K562 (cell line): ENCODE data around the gene PPP1R9A. TPM values are rescaled to one million over a fixed set of nuclear protein-coding genes. Genes with fewer than 3 reads are reported as not detected.

Experiments
- ATAC-seq: fragments of 200-7000 bp; cut with Tn5 transposase; 3 replicates; pipeline ENCODE4 v1.9.1; 2020; ENCODE audit warnings: moderate library complexity
- BruUV-seq: library from RNA; stranded (reverse); fragments of 400-500 nt; replicated peaks from 2 replicates; lab custom pipeline; 2021; lab: Mats Ljungman, UMichigan
- CTCF ChIA-PET: fragments of 300-600 bp; formaldehyde crosslinking; extraction: SDS; loops from one replicate; lab custom pipeline; 2021; ENCODE audit warnings: low intra/inter-chr PET ratio; lab: Yijun Ruan, JAX
- POLR2A ChIA-PET: fragments of 300-600, 350-650 bp; sonication (Branson Sonifier 250); formaldehyde crosslinking; extraction: SDS; loops from one replicate; lab custom pipeline; 2021; ENCODE audit warnings: antibody characterized with exemption, inconsistent platforms; lab: Yijun Ruan, JAX
- DNase-seq, 4 experiments: peaks; one replicate each; pipeline versions ENCODE4 v3.0.0 to v3.0.0-alpha.2; 2011 to 2018; ENCODE audit warnings: low spot score in 3 of 4, mixed read lengths in 3 of 4; ENCODE audit errors: extremely low read depth in 1 of 4
- FAIRE-seq: peaks from 2 replicates; lab custom pipeline; 2011; peaks lifted over from hg19 to GRCh38; lab: Jason Lieb, UNC
- H2AFZ ChIP-seq: 2 replicates; pipeline ENCODE4 v1.6.0; 2011; ENCODE audit warnings: low read depth, low read length, control low read depth, inconsistent platforms
- H3K27ac ChIP-seq: fragments of 200-600 bp; 3 replicates; pipeline ENCODE4 v1.8.0; 2011; ENCODE audit warnings: low read depth, mild to moderate bottlenecking, control low read depth, inconsistent platforms, low read length, moderate library complexity, mixed read lengths; ENCODE audit errors: extremely low read depth
- H3K27me3 ChIP-seq, 2 experiments: fragments of 300-600 bp in 1 of 2; 2 replicates in 1 of 2; 3 replicates in 1 of 2; pipeline versions ENCODE4 v1.6.0 to v1.8.0; 2011; ENCODE audit warnings: inconsistent platforms in 2 of 2, low read length in 2 of 2, mild to moderate bottlenecking in 1 of 2, mixed read lengths in 1 of 2, moderate library complexity in 1 of 2; ENCODE audit not compliant: control insufficient read depth in 2 of 2, insufficient read depth in 2 of 2
- H3K36me3 ChIP-seq: fragments of 300-600 bp; 3 replicates; pipeline ENCODE4 v1.8.0; 2011; ENCODE audit warnings: mild to moderate bottlenecking, low read length, inconsistent platforms; ENCODE audit not compliant: control insufficient read depth, insufficient read depth
- H3K4me1 ChIP-seq, 2 experiments: fragments of 200-600 bp in 1 of 2; replicated peaks in 1 of 2; 2 replicates in 1 of 2; 3 replicates in 1 of 2; pipeline versions ENCODE4 v1.5.1 to v1.8.0; 2011; ENCODE audit warnings: inconsistent platforms in 2 of 2, low read length in 2 of 2, mild to moderate bottlenecking in 1 of 2, mixed read lengths in 1 of 2, moderate library complexity in 1 of 2; ENCODE audit not compliant: control insufficient read depth in 2 of 2, insufficient read depth in 2 of 2
- H3K4me2 ChIP-seq: 2 replicates; pipeline ENCODE4 v1.6.1; 2011; ENCODE audit warnings: low read length, control low read depth, inconsistent platforms, mixed read lengths; ENCODE audit not compliant: insufficient read depth
- H3K4me3 ChIP-seq: fragments of 200-600 bp; sonication (generic), shearing (Covaris generic); 2 replicates; pipeline ENCODE4 v1.5.1; 2016; ENCODE audit warnings: control low read depth, inconsistent platforms
- H3K79me2 ChIP-seq: fragments of 200-600 bp; 3 replicates; pipeline ENCODE4 v1.8.0; 2011; ENCODE audit warnings: low read length, inconsistent platforms; ENCODE audit not compliant: control insufficient read depth, insufficient read depth
- H3K9ac ChIP-seq, 2 experiments: 2 replicates each; pipeline versions ENCODE4 v1.6.0 to v1.6.1; 2011; ENCODE audit warnings: low read depth in 2 of 2, low read length in 2 of 2, control low read depth in 1 of 2, inconsistent platforms in 1 of 2, mild to moderate bottlenecking in 1 of 2, mixed read lengths in 1 of 2; ENCODE audit not compliant: insufficient read depth in 1 of 2
- H3K9me1 ChIP-seq: one replicate; pipeline ENCODE4 v1.6.0; 2011; ENCODE audit warnings: inconsistent platforms, mild to moderate bottlenecking, low read length, moderate library complexity; ENCODE audit not compliant: control insufficient read depth, insufficient read depth
- H3K9me3 ChIP-seq: replicated peaks from 2 replicates; pipeline ENCODE4 v1.5.1; 2011; ENCODE audit warnings: low read depth, low read length, inconsistent platforms; ENCODE audit not compliant: control insufficient read depth, insufficient read depth
- H4K20me1 ChIP-seq: replicated peaks from 2 replicates; pipeline ENCODE4 v1.6.1; 2011; ENCODE audit warnings: low read length, inconsistent platforms, mixed read lengths; ENCODE audit not compliant: control insufficient read depth, insufficient read depth
- ARNT ChIP-seq, 2 experiments: fragments of 450-650 bp; IDR thresholded peaks; 2 replicates each; pipeline ENCODE4 v1.6.1; 2016; ENCODE audit warnings: mild to moderate bottlenecking in 1 of 2
- CBX2 ChIP-seq: fragments of 200-600 bp; sonication (generic); IDR thresholded peaks from one replicate; pipeline ENCODE4 v1.6.1; 2012; ENCODE audit warnings: mild to moderate bottlenecking, low read length, inconsistent platforms; ENCODE audit not compliant: insufficient read depth, poor library complexity, severe bottlenecking
- DACH1 ChIP-seq: fragments of 450-650 bp; IDR thresholded peaks from 2 replicates; pipeline ENCODE4 v1.6.1; 2018; ENCODE audit not compliant: partially characterized antibody
- GATAD2B ChIP-seq: fragments of 450-650 bp; IDR thresholded peaks from 2 replicates; pipeline ENCODE4 v1.6.1; 2017; ENCODE audit warnings: mild to moderate bottlenecking, borderline replicate concordance
- GTF2E2 ChIP-seq: fragments of 200-800 bp; sonication (Bioruptor generic); IDR thresholded peaks from 2 replicates; pipeline ENCODE4 v1.6.1; 2016; ENCODE audit warnings: missing genetic modification characterization, missing compliant biosample characterization
- HEY1 ChIP-seq: fragments of 250-450 bp; sonication (Bioruptor Pico); IDR thresholded peaks from 2 replicates; pipeline ENCODE4 v1.5.0; 2020; ENCODE audit warnings: mild to moderate bottlenecking, moderate library complexity, borderline replicate concordance
- JUND ChIP-seq, 2 experiments: IDR thresholded peaks; 2 replicates in 1 of 2; 3 replicates in 1 of 2; pipeline ENCODE4 v1.6.1; 2011; ENCODE audit warnings: borderline replicate concordance in 2 of 2, low read depth in 2 of 2, low read length in 2 of 2, improper control_type of control experiment in 1 of 2, missing biosample characterization in 1 of 2, missing genetic modification characterization in 1 of 2, missing genetic modification reagents in 1 of 2
- KAT7 ChIP-seq: sonication (generic); formaldehyde crosslinking; IDR thresholded peaks from 2 replicates; pipeline ENCODE4 v1.8.0; 2022; ENCODE audit warnings: missing genetic modification reagents, mild to moderate bottlenecking, borderline replicate concordance
- KHSRP ChIP-seq: fragments of 450-650 bp; IDR thresholded peaks from 2 replicates; pipeline ENCODE4 v1.6.1; 2017
- MYC ChIP-seq, 2 experiments: fragments of 250-450 bp in 1 of 2; sonication (Bioruptor Pico) in 1 of 2; IDR thresholded peaks; 2 replicates each; pipeline versions ENCODE4 v1.5.1 to v1.6.1; 2012 to 2021; ENCODE audit warnings: low read depth in 2 of 2, borderline replicate concordance in 1 of 2, improper control_type of control experiment in 1 of 2, low read length in 1 of 2, mild to moderate bottlenecking in 1 of 2, moderate library complexity in 1 of 2
- SRSF7 ChIP-seq: fragments of 200-400 bp; formaldehyde crosslinking; optimal IDR thresholded peaks from 2 replicates; pipeline ENCODE3; 2017; ENCODE audit warnings: mild to moderate bottlenecking, low read depth, low read length
- TAL1 ChIP-seq: fragments of 450-650 bp; IDR thresholded peaks from 2 replicates; pipeline ENCODE4 v1.6.1; 2016; ENCODE audit warnings: mild to moderate bottlenecking
- ZC3H11A ChIP-seq: IDR thresholded peaks from 2 replicates; pipeline ENCODE4 v1.6.1; 2012; ENCODE audit warnings: low read depth, low read length, improper control_type of control experiment
- ZFP36 ChIP-seq: fragments of 150-350 bp; IDR thresholded peaks from 2 replicates; pipeline ENCODE4 v1.6.1; 2018; ENCODE audit warnings: low read length, low read depth; ENCODE audit not compliant: partially characterized antibody
- ZNF316 ChIP-seq: fragments of 450-650 bp; IDR thresholded peaks from 2 replicates; pipeline ENCODE4 v1.6.1; 2016
- WGBS: fragments of 100-300 bp; shearing (Covaris generic); methylation state at CpG from one replicate; pipeline ENCODE4 v1.1.6; 2016; ENCODE audit warnings: low coverage, mixed read lengths; ENCODE audit not compliant: insufficient coverage; ENCODE audit errors: missing lambda C conversion rate; 5-methylcytosine and 5-hydroxymethylcytosine counted together
- in situ Hi-C: fragments of 300-500 bp; cut with MboI; formaldehyde crosslinking; loops from 4 replicates; pipeline ENCODE4 v1.15.0; 2018; ENCODE audit warnings: inconsistent platforms, mixed read lengths
- intact Hi-C: fragments of 100-400 bp; cut with micrococcal nuclease; formaldehyde crosslinking; loops from 2 replicates; pipeline ENCODE4 v1.14.2; 2022
- polyA plus RNA-seq, 8 experiments: library from polyadenylated mRNA; depleted of rRNA in 4 of 8; stranded (reverse) in 5 of 8; unstranded in 3 of 8; fragments of >200 nt; fragmentation: Nextera tagmentation in 2 of 8; fragmentation: Illumina TruSeq in 1 of 8; extraction: Ambion mirVana in 2 of 8; extraction: Trizol in 1 of 8; gene quantifications; 2 replicates each; pipeline versions ENCODE4 v1.2.1 to v1.2.3, GENCODE V29; 2011 to 2014; ENCODE audit warnings: inconsistent platforms in 1 of 8, missing spikeins in 1 of 8
- total RNA-seq, 7 experiments: library from RNA; depleted of rRNA in 6 of 7; stranded (reverse); fragments of >200 nt in 6 of 7; fragmentation: Illumina TruSeq in 2 of 7; extraction: Trizol in 2 of 7; gene quantifications; 2 replicates each; pipeline versions ENCODE4 v1.2.1 to v1.2.3, GENCODE V29; 2011 to 2021; ENCODE audit warnings: low replicate concordance in 1 of 7
- TF ChIP-seq, protein P1 (sequence below): fragments of 250-450 bp; sonication (Bioruptor Pico); IDR thresholded peaks from 2 replicates; pipeline ENCODE4 v1.4.0; 2020; ENCODE audit warnings: mild to moderate bottlenecking, moderate library complexity, borderline replicate concordance
- TF ChIP-seq, protein P2 (sequence below), 3 experiments: fragments of 200-800 bp in 1 of 3; fragments of 250-450 bp in 1 of 3; fragments of 450-650 bp in 1 of 3; sonication (Bioruptor Pico) in 1 of 3; sonication (Bioruptor generic) in 1 of 3; formaldehyde crosslinking in 1 of 3; IDR thresholded peaks; 2 replicates each; pipeline versions ENCODE4 v1.6.1 to v1.8.0; 2016 to 2022; ENCODE audit warnings: mild to moderate bottlenecking in 2 of 3, missing genetic modification characterization in 2 of 3, missing compliant biosample characterization in 1 of 3, moderate library complexity in 1 of 3

Gene PPP1R9A
- total and polyA plus RNA-seq, 9 of the 15 experiments (the other 6 are each of a cell fraction or from before 2014, with no cell fraction given) = 0.24 TPM; not detected in 8

DNA sequence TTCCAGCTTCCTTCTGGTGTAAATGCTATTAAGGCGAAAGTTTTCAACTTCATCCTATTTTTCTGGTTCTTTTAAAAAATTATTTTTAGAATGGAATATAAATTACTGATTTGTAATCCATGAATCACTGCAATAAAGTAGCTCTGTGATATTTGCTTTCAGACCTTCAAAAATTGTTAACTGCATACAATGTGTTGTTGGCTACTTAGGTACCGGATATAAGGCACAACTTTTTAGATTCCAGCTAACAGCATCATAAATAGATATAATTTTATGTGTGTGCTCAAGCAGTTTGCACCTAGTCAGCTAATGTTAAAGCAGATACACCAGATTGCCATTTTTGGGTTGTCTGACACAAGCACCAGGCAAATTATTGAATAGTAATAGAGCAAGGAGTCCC lies 358.2 kb downstream of the PPP1R9A start:
- Histone ChIP-seq H3K79me2 (no peaks in the 10 kb centered on the region), H2AFZ (no peak overlapping the region), H3K27ac (no peak overlapping the region), H3K9me3 (no peaks in the 10 kb centered on the region), H3K9me1 (no peaks in the 10 kb centered on the region), H4K20me1 (no peaks in the 10 kb centered on the region), H3K4me3 (no peak overlapping the region), H3K9ac (no peak overlapping the region), H3K4me2 (no peak overlapping the region), H3K36me3 (no peaks in the 10 kb centered on the region), H3K27me3 (no peaks in the 10 kb centered on the region), H3K4me1 (no peaks in the 10 kb centered on the region; a peak in 1 of 5 replicates)
- in situ Hi-C loops (no loop called here), intact Hi-C loops (no loop called here)
- FAIRE-seq (no peak), ATAC-seq (no peak), DNase-seq (no peak)
- BruUV-seq = no TSS peak
- WGBS = 0% methylated on average over 2 of the region's 2 CpGs
- POLR2A ChIA-PET = interaction anchor here (0.7 to 0.9 kb wide), 2 partner anchors 12 to 178 kb away, joined by 3 to 4 read pairs; no protein-coding TSS in a partner anchor
- CTCF ChIA-PET = no interaction called here
- no peak for TF ChIP-seq HEY1
- no peak for TF ChIP-seq JUND (IDR thresholded peaks at IDR 0.05; ENCODE audit: borderline replicate concordance, low read depth, low read length)
- TF ChIP-seq JUND (tag; IDR thresholded peaks at IDR 0.05; ENCODE audit: borderline replicate concordance, low read depth, low read length) = no peak
- no peak for TF ChIP-seq ZC3H11A
- TF ChIP-seq ZNF316 = no peak
- TF ChIP-seq KAT7 (CRISPR knock-in tag) = no peak
- TF ChIP-seq TAL1 = no peak
- no peak for TF ChIP-seq GTF2E2 (tag)
- TF ChIP-seq, protein P1, sequence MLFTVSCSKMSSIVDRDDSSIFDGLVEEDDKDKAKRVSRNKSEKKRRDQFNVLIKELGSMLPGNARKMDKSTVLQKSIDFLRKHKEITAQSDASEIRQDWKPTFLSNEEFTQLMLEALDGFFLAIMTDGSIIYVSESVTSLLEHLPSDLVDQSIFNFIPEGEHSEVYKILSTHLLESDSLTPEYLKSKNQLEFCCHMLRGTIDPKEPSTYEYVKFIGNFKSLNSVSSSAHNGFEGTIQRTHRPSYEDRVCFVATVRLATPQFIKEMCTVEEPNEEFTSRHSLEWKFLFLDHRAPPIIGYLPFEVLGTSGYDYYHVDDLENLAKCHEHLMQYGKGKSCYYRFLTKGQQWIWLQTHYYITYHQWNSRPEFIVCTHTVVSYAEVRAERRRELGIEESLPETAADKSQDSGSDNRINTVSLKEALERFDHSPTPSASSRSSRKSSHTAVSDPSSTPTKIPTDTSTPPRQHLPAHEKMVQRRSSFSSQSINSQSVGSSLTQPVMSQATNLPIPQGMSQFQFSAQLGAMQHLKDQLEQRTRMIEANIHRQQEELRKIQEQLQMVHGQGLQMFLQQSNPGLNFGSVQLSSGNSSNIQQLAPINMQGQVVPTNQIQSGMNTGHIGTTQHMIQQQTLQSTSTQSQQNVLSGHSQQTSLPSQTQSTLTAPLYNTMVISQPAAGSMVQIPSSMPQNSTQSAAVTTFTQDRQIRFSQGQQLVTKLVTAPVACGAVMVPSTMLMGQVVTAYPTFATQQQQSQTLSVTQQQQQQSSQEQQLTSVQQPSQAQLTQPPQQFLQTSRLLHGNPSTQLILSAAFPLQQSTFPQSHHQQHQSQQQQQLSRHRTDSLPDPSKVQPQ (CRISPR knock-in tag) = no peak
- TF ChIP-seq ARNT (IDR thresholded peaks at IDR 0.05) = no peak
- no peak for TF ChIP-seq MYC (IDR thresholded peaks at IDR 0.05; ENCODE audit: low read depth, low read length)
- TF ChIP-seq MYC (CRISPR knock-in tag; IDR thresholded peaks at IDR 0.05; ENCODE audit: borderline replicate concordance, low read depth) = no peak
- TF ChIP-seq KHSRP = no peak
- no peak for TF ChIP-seq DACH1
- no peak for TF ChIP-seq SRSF7
- TF ChIP-seq GATAD2B = no peak
- TF ChIP-seq, protein P2, sequence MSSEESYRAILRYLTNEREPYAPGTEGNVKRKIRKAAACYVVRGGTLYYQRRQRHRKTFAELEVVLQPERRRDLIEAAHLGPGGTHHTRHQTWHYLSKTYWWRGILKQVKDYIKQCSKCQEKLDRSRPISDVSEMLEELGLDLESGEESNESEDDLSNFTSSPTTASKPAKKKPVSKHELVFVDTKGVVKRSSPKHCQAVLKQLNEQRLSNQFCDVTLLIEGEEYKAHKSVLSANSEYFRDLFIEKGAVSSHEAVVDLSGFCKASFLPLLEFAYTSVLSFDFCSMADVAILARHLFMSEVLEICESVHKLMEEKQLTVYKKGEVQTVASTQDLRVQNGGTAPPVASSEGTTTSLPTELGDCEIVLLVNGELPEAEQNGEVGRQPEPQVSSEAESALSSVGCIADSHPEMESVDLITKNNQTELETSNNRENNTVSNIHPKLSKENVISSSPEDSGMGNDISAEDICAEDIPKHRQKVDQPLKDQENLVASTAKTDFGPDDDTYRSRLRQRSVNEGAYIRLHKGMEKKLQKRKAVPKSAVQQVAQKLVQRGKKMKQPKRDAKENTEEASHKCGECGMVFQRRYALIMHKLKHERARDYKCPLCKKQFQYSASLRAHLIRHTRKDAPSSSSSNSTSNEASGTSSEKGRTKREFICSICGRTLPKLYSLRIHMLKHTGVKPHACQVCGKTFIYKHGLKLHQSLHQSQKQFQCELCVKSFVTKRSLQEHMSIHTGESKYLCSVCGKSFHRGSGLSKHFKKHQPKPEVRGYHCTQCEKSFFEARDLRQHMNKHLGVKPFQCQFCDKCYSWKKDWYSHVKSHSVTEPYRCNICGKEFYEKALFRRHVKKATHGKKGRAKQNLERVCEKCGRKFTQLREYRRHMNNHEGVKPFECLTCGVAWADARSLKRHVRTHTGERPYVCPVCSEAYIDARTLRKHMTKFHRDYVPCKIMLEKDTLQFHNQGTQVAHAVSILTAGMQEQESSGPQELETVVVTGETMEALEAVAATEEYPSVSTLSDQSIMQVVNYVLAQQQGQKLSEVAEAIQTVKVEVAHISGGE (CRISPR knock-in tag; IDR thresholded peaks at IDR 0.05) = no peak
- TF ChIP-seq ZFP36 = no peak
- no peak for TF ChIP-seq CBX2
